ENCODE measurements around the gene CALCA.

CALCA gene

DNA sequence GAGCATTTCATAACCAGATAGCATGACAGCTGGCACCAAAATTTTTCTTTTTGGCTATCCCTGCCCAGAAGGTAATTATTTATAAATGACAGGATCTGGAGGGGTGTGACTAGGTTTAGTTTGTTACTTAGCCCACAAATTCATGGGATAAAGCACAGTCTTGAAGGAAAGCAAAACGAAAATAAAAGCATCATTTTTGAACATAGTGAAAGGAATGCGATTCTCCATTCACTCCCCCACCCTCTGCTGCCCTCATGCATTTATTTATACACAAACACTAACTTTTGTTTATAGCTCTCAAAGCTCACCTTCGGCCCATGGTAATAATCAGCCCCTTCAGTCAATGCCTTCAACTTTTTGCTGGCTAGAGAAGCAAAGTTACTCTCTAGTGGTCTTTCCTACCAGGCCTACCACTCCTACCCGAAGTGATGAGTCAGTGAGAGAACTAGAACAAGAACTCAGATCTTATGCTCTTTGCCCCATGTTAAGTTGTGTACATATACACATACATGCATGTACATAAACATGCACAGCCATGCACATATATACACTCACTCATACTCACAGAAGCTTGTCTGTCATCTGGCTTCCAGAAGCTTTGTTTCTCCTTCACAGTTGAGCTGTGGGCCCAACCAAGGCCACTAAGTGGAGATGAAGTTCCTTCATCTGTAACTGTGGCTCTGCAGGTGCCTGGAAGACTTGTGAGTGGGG, 22.6 kb downstream of the CALCA start:
- DNase-seq (ENCODE audit: low read depth in 2 of 2): no peak

DNA sequence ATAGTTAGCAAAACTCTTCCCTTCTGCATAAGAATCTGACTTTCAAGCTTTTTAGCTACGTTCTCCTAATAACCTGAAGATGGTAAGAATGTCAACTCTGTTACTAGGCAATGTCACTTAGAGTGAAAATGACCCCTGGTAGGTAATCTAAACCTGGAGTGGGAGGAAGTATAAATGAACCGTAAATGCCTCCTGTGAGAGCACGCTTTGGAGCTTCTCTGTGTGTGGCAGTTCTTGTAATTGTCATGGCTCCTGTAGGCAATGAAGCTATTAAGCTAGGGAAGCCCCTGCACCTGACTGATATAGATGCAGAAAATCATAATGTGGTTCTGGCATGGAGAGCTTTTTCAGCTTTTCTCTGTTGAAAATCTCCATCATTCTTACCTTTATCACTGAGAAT, 29.4 kb downstream of the CALCA start:
- DNase-seq (ENCODE audit: low read depth in 2 of 2): no peak

DNA sequence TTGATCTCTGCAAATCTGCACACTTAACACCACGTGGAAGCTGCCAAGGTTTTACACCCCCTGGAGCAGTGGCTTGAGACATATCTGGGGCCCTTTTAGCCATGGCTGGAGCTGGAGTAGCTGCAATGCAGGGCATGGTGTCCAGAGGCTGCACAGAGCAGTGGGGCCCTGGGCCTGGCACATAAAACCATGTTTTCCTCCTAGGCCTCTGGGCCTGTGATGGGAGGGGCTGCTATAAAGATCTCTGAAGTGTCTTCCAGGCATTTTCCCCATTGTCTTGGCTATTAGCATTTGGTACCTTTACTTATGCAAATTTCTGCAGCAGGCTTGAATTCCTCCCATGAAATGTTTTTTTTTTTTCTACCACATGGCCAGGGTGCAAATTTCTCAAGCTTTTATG, 33.2 kb downstream of the CALCA start:
- DNase-seq (ENCODE audit: low read depth in 2 of 2): no peak

DNA sequence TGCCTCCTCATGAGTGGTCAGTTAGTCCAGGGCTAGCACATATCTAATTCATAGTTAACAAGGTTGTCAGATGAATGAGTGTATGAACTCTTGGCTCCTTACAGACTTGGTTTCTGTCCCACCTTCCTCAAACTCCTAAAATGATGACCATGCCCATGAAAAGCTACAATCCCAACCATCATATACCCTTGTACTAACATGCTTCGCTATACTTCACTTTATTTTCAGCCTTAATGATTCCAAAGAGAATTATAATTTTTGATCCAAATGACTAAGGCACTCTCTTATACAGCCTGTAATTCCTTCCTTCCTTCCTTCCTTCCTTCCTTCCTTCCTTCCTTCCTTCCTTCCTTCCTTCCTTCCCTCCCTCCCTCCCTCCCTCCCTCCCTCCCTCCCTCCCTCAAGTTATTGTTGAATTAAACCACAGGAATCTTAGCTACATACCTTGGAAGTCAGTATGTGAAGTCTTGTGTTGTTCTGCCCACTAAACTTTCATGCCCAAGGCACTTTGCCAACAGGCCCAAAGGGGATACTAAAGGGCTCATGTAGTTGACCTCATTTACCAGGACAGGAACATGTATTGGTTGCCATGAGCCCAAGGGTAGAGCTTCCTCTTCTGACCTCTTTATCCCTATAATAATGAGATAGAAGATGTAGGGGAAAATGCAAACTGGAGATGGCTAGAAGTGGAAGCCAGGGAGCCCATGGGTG, 37.4 kb downstream of the CALCA start:
- DNase-seq (ENCODE audit: low read depth in 2 of 2): no peak

DNA sequence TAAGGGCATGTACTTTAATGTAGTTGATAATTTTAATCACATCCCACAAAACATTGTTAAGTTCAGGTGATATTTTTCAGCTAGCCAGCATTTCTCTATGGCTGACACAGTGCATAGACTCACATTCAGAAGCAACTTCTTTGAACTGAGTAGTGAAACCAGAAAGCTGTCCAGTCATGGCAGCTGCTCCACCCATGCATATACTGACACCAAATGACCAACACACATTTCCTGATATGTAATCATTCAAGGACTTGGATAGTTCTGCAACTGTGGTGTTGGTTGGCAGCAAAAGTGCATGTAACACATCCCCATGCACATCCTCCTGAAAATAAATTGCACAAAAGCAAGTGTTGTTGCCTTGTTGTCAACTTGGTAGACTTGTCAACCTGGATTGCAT, 39.7 kb downstream of the CALCA start:
- no peak for DNase-seq (ENCODE audit: low read depth in 2 of 2)

DNA sequence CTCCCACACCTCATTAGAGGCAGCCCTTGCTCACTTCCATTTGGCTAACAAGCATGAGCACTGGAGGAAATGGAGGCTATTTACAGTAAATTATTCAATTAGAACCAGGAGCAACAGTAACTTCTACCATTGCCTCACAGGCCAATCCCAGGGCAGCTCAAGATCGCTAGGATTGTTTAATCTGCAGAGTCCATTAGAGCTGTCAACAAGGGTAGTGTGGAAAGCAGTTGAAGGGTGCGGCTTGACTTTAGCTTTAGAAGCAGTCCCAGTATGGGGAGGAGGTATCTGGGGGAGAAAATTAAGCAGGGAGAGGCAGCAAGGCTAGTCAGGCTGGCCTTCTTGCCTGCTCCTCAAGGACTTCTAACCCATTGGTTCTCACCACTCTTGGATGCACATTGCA, 41.8 kb downstream of the CALCA start:
- DNase-seq (ENCODE audit: low read depth in 2 of 2): no peak

DNA sequence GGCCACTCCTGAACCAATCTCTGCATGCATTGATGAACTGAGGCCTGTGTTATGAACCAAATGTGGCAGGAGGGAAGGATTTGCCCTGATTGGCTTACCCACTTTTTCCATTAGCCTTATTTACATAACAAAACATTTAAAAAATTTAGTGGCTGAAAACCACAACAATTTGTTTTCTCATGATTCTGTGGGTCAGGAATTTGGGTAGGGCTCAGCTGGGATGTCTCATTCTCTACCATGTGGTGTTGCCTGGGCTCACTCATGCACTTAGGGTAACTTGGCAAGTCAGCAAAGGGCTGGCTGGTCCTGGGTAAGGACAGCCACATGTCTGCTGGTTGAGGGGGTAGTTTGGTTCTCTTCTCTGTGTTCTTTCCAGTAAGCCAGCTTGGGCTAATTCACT, 45.0 kb downstream of the CALCA start:
- DNase-seq (ENCODE audit: low read depth in 2 of 2): no peak

DNA sequence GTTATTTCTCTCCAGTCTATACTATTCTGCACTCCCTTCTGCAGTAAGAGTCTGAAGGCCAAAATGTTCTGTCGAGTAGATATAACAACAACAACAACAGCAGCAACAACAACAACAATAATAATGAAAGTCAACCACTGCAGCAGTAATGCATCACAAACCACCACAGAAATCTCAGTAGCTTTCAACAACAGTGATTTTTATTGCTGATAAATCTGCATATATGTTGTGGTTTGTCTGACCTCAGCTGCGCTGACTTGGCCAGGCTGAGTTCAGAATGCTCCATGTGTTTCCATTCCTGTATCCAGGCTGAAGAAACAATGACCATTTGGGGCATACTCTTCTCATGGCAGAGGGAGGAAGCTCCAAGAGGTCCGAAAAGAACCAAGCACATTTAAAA, 47.8 kb downstream of the CALCA start:
- DNase-seq (ENCODE audit: low read depth in 2 of 2): no peak

All from activated CD4-positive, alpha-beta T cell treated with anti-CD3 and anti-CD28 coated beads for 24 hours (primary cell).